ENCODE results near the gene XK. TPM values are rescaled to one million over a fixed set of nuclear protein-coding genes. Genes with fewer than 3 reads are reported as not detected.

Gene XK
- total and polyA plus RNA-seq, 2 donors (not counting 1 experiment from before 2014, with no cell fraction given) = 0.15 to 0.30 TPM

DNA sequence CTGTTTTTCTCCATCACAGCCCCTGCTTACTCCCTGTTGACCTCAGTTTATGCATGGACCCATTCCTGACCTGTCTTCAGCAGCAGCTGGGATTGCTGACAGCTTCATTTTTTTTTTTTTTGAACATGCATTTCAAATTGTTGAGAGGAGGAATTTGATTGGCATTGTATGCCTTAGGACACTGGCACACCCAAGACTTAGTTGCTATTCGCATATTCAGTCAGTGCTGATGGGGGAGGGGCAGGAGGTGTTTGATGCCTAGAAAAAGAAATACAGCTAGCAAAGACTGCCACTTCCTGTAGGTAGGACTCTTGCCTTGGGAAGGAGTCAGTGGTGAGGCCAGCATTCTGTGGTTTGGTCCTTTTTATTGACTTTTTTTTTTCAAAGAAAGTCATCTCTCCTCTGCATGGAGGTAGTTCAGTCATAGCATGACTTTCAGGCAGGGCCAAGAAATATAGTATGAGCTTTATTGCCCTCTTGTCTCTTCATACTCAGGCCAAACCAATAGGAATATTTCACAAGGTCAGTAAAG is 33.6 kb upstream of the XK start:
- no peak overlapping the region for H3K4me2 ChIP-seq (replicated peaks; ENCODE audit: low read depth, low read length, poor library complexity, severe bottlenecking)
- H3K9me3 Mint-ChIP-seq (ENCODE audit: insufficient read depth) = no peaks in the 10 kb centered on the region
- POLR2A ChIA-PET = no interaction called here

DNA sequence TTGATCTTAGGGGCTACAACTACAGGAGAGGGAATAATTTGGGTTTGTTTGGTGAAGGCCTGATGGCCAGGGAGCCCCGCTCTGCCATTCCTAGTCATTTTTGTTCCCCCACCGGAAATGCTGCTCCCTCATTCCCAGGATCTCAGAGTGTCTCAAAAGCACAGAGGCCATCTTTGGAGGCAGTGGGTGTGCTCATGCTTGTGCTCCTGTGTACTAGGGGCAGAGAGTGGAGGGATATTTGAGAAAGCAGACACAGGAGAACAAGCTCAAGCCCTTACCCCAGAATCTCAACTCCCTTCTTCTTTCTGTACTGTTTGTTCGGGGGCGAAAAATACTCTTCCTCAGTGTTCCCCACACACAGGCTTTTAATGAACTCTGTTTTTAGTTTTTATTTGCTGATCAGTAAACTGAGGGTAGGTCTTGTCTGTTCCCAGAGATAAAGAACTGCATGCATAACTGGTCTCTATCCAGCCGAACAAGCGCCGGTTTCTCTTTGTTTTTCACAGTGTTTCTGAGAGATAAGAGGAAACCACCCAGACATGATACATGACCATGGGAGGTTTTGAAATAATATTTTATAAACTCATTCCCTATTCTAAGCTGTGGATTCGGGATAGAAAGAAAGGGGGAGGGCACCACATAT is 32.9 kb upstream of the XK start:
- H3K27ac ChIP-seq (ENCODE audit: low read length in 2 of 2) = no peak overlapping the region

More for the DNA sequence above, 33.6 kb upstream of the XK start:
- no peak for DNase-seq
- Mint-ChIP-seq H3K27ac (no peak overlapping the region), H3K4me1 (no peaks in the 10 kb centered on the region), H3K4me3 (no peak overlapping the region), H3K27me3 (peaks cover 6% of the 10 kb centered on the region)
- no peak overlapping the region for H3K4me3 ChIP-seq (ENCODE audit: control extremely low read depth in 1 of 5, extremely low read depth in 1 of 5, insufficient read depth in 1 of 5, low read depth in 2 of 5, low read length in 4 of 5)
- no peak for ATAC-seq (ENCODE audit: low read depth)
- H3K27me3 ChIP-seq (replicated peaks in 1 of 4; ENCODE audit: control extremely low read depth in 1 of 4, control insufficient read depth in 3 of 4, insufficient read depth in 4 of 4, low read length in 3 of 4) = no peaks in the 10 kb centered on the region
- intact Hi-C loops (cut with micrococcal nuclease) = no loop called here
- CTCF ChIA-PET = no interaction called here
- H2AFZ ChIP-seq (ENCODE audit: insufficient read depth, low read depth, low read length, poor library complexity, severe bottlenecking) = no peak overlapping the region
- H3K4me1 ChIP-seq (ENCODE audit: control insufficient read depth in 2 of 2, insufficient read depth in 2 of 2, low read length in 2 of 2) = no peaks in the 10 kb centered on the region
- WGBS (ENCODE audit: insufficient coverage) = 80% methylated on average over 1 of the region's 1 CpG
- no peak overlapping the region for H3K27ac ChIP-seq (ENCODE audit: low read length in 2 of 2)
- TF ChIP-seq EZH2 (IDR thresholded peaks at IDR 0.05; ENCODE audit: borderline replicate concordance, insufficient read depth, low read depth, low read length, poor library complexity, severe bottlenecking) = no peak
- TF ChIP-seq, protein P1, sequence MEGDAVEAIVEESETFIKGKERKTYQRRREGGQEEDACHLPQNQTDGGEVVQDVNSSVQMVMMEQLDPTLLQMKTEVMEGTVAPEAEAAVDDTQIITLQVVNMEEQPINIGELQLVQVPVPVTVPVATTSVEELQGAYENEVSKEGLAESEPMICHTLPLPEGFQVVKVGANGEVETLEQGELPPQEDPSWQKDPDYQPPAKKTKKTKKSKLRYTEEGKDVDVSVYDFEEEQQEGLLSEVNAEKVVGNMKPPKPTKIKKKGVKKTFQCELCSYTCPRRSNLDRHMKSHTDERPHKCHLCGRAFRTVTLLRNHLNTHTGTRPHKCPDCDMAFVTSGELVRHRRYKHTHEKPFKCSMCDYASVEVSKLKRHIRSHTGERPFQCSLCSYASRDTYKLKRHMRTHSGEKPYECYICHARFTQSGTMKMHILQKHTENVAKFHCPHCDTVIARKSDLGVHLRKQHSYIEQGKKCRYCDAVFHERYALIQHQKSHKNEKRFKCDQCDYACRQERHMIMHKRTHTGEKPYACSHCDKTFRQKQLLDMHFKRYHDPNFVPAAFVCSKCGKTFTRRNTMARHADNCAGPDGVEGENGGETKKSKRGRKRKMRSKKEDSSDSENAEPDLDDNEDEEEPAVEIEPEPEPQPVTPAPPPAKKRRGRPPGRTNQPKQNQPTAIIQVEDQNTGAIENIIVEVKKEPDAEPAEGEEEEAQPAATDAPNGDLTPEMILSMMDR (IDR thresholded peaks at IDR 0.05) = no peak
- H3K9ac ChIP-seq (ENCODE audit: low read length) = no peak overlapping the region
- H3K36me3 ChIP-seq (replicated peaks in 1 of 2; ENCODE audit: control extremely low read depth in 1 of 2, control insufficient read depth in 1 of 2, extremely low read depth in 1 of 2, insufficient read depth in 2 of 2, low read length in 1 of 2) = no peaks in the 10 kb centered on the region
- no peaks in the 10 kb centered on the region for H4K20me1 ChIP-seq (ENCODE audit: control insufficient read depth, insufficient read depth, low read length, poor library complexity, severe bottlenecking)
- no peaks in the 10 kb centered on the region for H3K79me2 ChIP-seq (ENCODE audit: control insufficient read depth, insufficient read depth, low read length)
- H3K9me3 ChIP-seq (ENCODE audit: control extremely low read depth in 1 of 3, control insufficient read depth in 2 of 3, insufficient read depth in 1 of 3, low read length in 2 of 3) = no peaks in the 10 kb centered on the region

More for the DNA sequence above, 32.9 kb upstream of the XK start:
- Histone ChIP-seq H3K79me2 (ENCODE audit: control insufficient read depth, insufficient read depth, low read length) (no peaks in the 10 kb centered on the region), H3K9me3 (ENCODE audit: control extremely low read depth in 1 of 3, control insufficient read depth in 2 of 3, insufficient read depth in 1 of 3, low read length in 2 of 3) (no peaks in the 10 kb centered on the region), H3K4me1 (ENCODE audit: control insufficient read depth in 2 of 2, insufficient read depth in 2 of 2, low read length in 2 of 2) (no peaks in the 10 kb centered on the region), H3K4me3 (ENCODE audit: control extremely low read depth in 1 of 5, extremely low read depth in 1 of 5, insufficient read depth in 1 of 5, low read depth in 2 of 5, low read length in 4 of 5) (no peak overlapping the region), H4K20me1 (ENCODE audit: control insufficient read depth, insufficient read depth, low read length, poor library complexity, severe bottlenecking) (no peaks in the 10 kb centered on the region), H3K27me3 (replicated peaks in 1 of 4; ENCODE audit: control extremely low read depth in 1 of 4, control insufficient read depth in 3 of 4, insufficient read depth in 4 of 4, low read length in 3 of 4) (no peaks in the 10 kb centered on the region), H3K36me3 (replicated peaks in 1 of 2; ENCODE audit: control extremely low read depth in 1 of 2, control insufficient read depth in 1 of 2, extremely low read depth in 1 of 2, insufficient read depth in 2 of 2, low read length in 1 of 2) (no peaks in the 10 kb centered on the region), H3K4me2 (replicated peaks; ENCODE audit: low read depth, low read length, poor library complexity, severe bottlenecking) (no peak overlapping the region), H3K9ac (ENCODE audit: low read length) (no peak overlapping the region), H2AFZ (ENCODE audit: insufficient read depth, low read depth, low read length, poor library complexity, severe bottlenecking) (no peak overlapping the region)
- intact Hi-C loops (cut with micrococcal nuclease) = no loop called here
- WGBS (ENCODE audit: insufficient coverage) = no CpG with 5 or more reads among the region's 8 CpGs
- H3K4me1 Mint-ChIP-seq = no peaks in the 10 kb centered on the region
- CTCF ChIA-PET = no interaction called here
- no peaks in the 10 kb centered on the region for H3K9me3 Mint-ChIP-seq (ENCODE audit: insufficient read depth)
- no peak overlapping the region for H3K27ac Mint-ChIP-seq
- no peak for DNase-seq
- peaks cover 6% of the 10 kb centered on the region for H3K27me3 Mint-ChIP-seq
- no peak for TF ChIP-seq EZH2 (IDR thresholded peaks at IDR 0.05; ENCODE audit: borderline replicate concordance, insufficient read depth, low read depth, low read length, poor library complexity, severe bottlenecking)
- TF ChIP-seq, protein P1 (IDR thresholded peaks at IDR 0.05) = no peak
- no peak for ATAC-seq (ENCODE audit: low read depth)
- no peak overlapping the region for H3K4me3 Mint-ChIP-seq
- POLR2A ChIA-PET = no interaction called here
